Fibroblast of lung (primary cell): Measurements from ENCODE around the gene LPIN1. TPM values are rescaled to one million over a fixed set of nuclear protein-coding genes. Genes with fewer than 3 reads are reported as not detected.

Experiments used
- DNase-seq, 2 donors: peaks; one replicate each; pipeline versions ENCODE4 v3.0.0 to v3.0.0-alpha.2; 2010; ENCODE audit warnings: low read depth in 2 of 2
- H2AFZ ChIP-seq: 2 replicates; pipeline ENCODE4 v1.5.1; 2012; ENCODE audit warnings: low read length, control low read depth, inconsistent platforms
- H3K27ac ChIP-seq: 2 replicates; pipeline ENCODE4 v1.5.1; 2011; ENCODE audit warnings: low read length, control low read depth; ENCODE audit not compliant: insufficient read depth
- H3K27me3 ChIP-seq: 2 replicates; pipeline ENCODE4 v1.5.1; 2011; ENCODE audit warnings: mild to moderate bottlenecking, low read length; ENCODE audit not compliant: control insufficient read depth, insufficient read depth
- H3K36me3 ChIP-seq: 2 replicates; pipeline ENCODE4 v1.5.1; 2011; ENCODE audit warnings: low read length; ENCODE audit not compliant: control insufficient read depth, insufficient read depth
- H3K4me1 ChIP-seq: 2 replicates; pipeline ENCODE4 v1.5.1; 2011; ENCODE audit warnings: low read length; ENCODE audit not compliant: control insufficient read depth, insufficient read depth; ENCODE audit errors: extremely low read depth
- H3K4me2 ChIP-seq: 2 replicates; pipeline ENCODE4 v1.5.1; 2011; ENCODE audit warnings: low read length, control low read depth; ENCODE audit not compliant: insufficient read depth; ENCODE audit errors: extremely low read depth
- H3K4me3 ChIP-seq, 4 experiments: fragments of 200-600 bp in 1 of 4; sonication (generic) in 1 of 4; replicated peaks in 1 of 4; 2 replicates each; pipeline ENCODE4 v1.5.1; 2011 to 2016; ENCODE audit warnings: low read length in 4 of 4, low read depth in 3 of 4, mild to moderate bottlenecking in 3 of 4, control low read depth in 2 of 4, inconsistent platforms in 1 of 4, mixed read lengths in 1 of 4; ENCODE audit not compliant: insufficient read depth in 1 of 4; ENCODE audit errors: control extremely low read depth in 1 of 4
- H3K79me2 ChIP-seq: 2 replicates; pipeline ENCODE4 v1.5.1; 2012; ENCODE audit warnings: mild to moderate bottlenecking, low read length, inconsistent platforms; ENCODE audit not compliant: control insufficient read depth, insufficient read depth
- H3K9ac ChIP-seq: 2 replicates; pipeline ENCODE4 v1.5.1; 2011; ENCODE audit warnings: mild to moderate bottlenecking, low read length, control low read depth; ENCODE audit not compliant: insufficient read depth
- H3K9me3 ChIP-seq: 2 replicates; pipeline ENCODE4 v1.5.1; 2012; ENCODE audit warnings: low read depth, low read length; ENCODE audit not compliant: control insufficient read depth, insufficient read depth
- H4K20me1 ChIP-seq: 2 replicates; pipeline ENCODE4 v1.5.1; 2011; ENCODE audit warnings: low read length; ENCODE audit not compliant: control insufficient read depth, insufficient read depth; ENCODE audit errors: extremely low read depth
- EZH2 ChIP-seq: IDR thresholded peaks from 2 replicates; pipeline ENCODE4 v1.5.1; 2012; ENCODE audit warnings: low read length, control low read depth, mild to moderate bottlenecking; ENCODE audit errors: missing control alignments
- polyA plus RNA-seq, 2 donors: library from polyadenylated mRNA; depleted of rRNA in 1 of 2; stranded (reverse) in 1 of 2; unstranded in 1 of 2; fragments of >200 nt; gene quantifications; 2 replicates each; pipeline ENCODE4 v1.2.1, GENCODE V29; 2011 to 2012; ENCODE audit warnings: missing spikeins in 1 of 2
- total RNA-seq: library from RNA; depleted of rRNA; stranded (reverse); fragments of >200 nt; gene quantifications from 2 replicates; pipeline ENCODE4 v1.2.1, GENCODE V29; 2014
- TF ChIP-seq, protein P1 (sequence below), 2 donors: IDR thresholded peaks in 1 of 2; conservative IDR thresholded peaks in 1 of 2; 1 replicate in 1 of 2; 2 replicates in 1 of 2; pipeline ENCODE4 v1.5.1; 2011 to 2012; ENCODE audit warnings: low read length in 2 of 2, control low read depth in 1 of 2, inconsistent platforms in 1 of 2, low read depth in 1 of 2, mild to moderate bottlenecking in 1 of 2

Gene LPIN1
- total and polyA plus RNA-seq, 2 donors (not counting 1 experiment from before 2014, with no cell fraction given) = 87.8 to 205 TPM

DNA sequence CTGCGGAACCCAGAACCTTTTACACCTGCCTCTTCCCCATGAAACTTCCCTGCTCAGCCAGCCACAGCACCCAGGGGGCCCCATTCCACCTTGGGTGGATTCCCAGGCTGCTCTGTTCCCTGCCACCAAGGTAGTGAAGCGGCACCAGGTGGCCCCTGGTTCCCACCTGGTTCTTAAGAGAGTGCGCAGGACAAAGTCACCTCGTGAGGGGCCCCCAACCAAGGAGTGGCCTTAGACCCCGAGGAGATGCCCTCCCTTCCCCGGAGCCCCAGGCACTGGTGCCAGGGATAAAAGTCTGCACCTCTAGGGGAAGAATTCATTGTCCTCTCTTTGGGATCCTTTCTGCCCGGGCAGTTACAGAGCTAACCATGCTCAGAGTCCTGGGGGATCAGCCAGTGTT lies 3.1 kb upstream of the LPIN1 start:
- Histone ChIP-seq H3K9ac (no peak overlapping the region), H4K20me1 (no peaks in the 10 kb centered on the region), H3K4me2 (no peak overlapping the region), H3K27ac (peak overlapping the region; percentile 48), H3K9me3 (no peaks in the 10 kb centered on the region), H3K4me1 (peaks cover 27% of the 10 kb centered on the region), H3K4me3 (no peak overlapping the region), H2AFZ (no peak overlapping the region), H3K79me2 (peaks cover 18% of the 10 kb centered on the region), H3K36me3 (no peaks in the 10 kb centered on the region), H3K27me3 (no peaks in the 10 kb centered on the region)
- TF ChIP-seq, protein P1, sequence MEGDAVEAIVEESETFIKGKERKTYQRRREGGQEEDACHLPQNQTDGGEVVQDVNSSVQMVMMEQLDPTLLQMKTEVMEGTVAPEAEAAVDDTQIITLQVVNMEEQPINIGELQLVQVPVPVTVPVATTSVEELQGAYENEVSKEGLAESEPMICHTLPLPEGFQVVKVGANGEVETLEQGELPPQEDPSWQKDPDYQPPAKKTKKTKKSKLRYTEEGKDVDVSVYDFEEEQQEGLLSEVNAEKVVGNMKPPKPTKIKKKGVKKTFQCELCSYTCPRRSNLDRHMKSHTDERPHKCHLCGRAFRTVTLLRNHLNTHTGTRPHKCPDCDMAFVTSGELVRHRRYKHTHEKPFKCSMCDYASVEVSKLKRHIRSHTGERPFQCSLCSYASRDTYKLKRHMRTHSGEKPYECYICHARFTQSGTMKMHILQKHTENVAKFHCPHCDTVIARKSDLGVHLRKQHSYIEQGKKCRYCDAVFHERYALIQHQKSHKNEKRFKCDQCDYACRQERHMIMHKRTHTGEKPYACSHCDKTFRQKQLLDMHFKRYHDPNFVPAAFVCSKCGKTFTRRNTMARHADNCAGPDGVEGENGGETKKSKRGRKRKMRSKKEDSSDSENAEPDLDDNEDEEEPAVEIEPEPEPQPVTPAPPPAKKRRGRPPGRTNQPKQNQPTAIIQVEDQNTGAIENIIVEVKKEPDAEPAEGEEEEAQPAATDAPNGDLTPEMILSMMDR (conservative IDR thresholded peaks at IDR 0.05 in 1 of 2, IDR thresholded peaks at IDR 0.05 in 1 of 2; ENCODE audit: low read depth in 1 of 2, low read length in 2 of 2) = no peak
- no peak for TF ChIP-seq EZH2
- DNase-seq = no peak

DNA sequence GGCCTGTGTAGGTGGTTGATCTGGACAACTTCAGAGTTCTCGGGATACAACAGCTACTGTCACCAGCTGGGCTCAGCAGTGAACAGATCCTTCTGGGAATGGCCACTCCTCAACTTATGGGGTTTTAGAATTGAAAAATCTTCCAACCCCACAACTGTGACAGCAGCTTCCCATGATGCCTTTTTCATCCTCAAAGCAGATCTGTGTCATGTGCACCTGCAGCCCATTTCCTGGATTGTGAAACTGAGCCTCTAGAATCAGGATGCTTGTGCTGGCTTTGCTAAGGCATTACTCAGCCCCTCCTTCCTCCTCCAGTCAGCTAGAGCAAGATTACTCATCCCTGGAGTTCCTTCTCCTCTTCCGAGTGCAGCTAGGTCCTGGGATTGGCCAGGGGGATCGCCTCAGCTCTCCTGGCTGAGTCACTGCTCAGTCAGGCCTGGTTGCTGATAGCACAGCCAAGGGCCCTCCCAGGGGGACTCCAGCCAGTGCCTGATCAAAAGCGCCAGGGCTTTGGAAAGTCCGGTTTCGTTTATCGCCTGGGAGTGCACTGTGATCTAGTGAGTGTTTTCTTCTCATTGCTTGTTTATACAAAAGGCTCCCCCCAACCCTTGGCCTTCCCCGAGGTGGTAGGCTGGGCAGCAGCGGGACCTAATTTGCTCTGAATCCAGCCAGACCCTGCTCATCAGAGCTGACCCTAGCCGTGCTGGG lies 2.4 kb upstream of the LPIN1 start:
- Histone ChIP-seq H3K9me3 (no peaks in the 10 kb centered on the region), H4K20me1 (no peaks in the 10 kb centered on the region), H3K27ac (peak overlapping the region; percentile 84), H3K4me3 (peak overlapping the region; percentile 23 to 50 (median 36)), H3K27me3 (no peaks in the 10 kb centered on the region), H3K79me2 (peaks cover 24% of the 10 kb centered on the region), H3K4me1 (peaks cover 28% of the 10 kb centered on the region), H3K36me3 (no peaks in the 10 kb centered on the region), H3K4me2 (peak overlapping the region; percentile 79), H2AFZ (peak overlapping the region; percentile 52), H3K9ac (peak overlapping the region; percentile 20)
- DNase-seq = peak; percentile 100
- no peak for TF ChIP-seq EZH2
- TF ChIP-seq, protein P1 (conservative IDR thresholded peaks at IDR 0.05 in 1 of 2, IDR thresholded peaks at IDR 0.05 in 1 of 2; ENCODE audit: low read depth in 1 of 2, low read length in 2 of 2) = no peak

DNA sequence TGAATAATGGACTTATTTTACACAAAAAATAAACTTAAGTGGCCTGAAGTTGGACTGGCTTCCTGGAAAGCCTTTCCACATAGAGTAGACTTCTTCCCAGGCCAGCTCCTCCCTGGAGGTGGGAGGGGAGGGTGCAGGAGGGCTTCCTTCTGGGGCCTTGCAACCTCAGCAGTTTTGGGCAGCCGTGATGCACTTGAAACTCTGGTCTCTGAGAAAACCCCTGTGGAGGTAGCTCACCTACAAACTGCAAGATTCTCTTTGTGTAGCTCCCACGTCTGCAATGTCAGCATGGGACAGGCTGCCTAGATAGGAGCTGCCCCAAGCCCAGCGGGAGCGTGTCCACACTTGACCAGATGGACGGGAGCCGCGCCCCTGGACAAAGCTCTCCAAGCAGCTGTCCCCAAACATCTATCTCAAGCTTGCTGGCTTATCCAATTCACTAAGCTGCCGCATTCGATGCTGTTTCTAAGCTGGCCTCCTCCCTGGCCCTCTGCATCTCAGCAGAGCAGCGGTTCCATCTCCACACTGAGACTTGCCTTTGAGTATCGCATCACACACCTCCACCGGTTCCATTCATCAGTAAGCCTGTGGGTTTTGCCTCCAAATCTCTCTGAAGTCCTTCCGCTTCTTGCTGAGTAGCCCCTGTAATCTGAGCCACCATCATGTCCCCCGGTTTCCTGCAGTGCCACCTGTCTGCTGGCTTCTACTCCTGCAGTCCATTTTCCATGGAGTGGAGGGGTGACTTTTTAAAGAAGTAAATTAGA lies 1.6 kb upstream of the LPIN1 start:
- Histone ChIP-seq H3K79me2 (peaks cover 32% of the 10 kb centered on the region), H3K4me2 (peak overlapping the region; percentile 79), H3K9me3 (no peaks in the 10 kb centered on the region), H3K27ac (peak overlapping the region; percentile 84), H4K20me1 (no peaks in the 10 kb centered on the region), H3K4me3 (peak overlapping the region; percentile 23 to 50 (median 36)), H2AFZ (peak overlapping the region; percentile 40), H3K9ac (peak overlapping the region; percentile 20), H3K27me3 (no peaks in the 10 kb centered on the region), H3K4me1 (peaks cover 31% of the 10 kb centered on the region), H3K36me3 (no peaks in the 10 kb centered on the region)
- TF ChIP-seq, protein P1 (conservative IDR thresholded peaks at IDR 0.05 in 1 of 2, IDR thresholded peaks at IDR 0.05 in 1 of 2; ENCODE audit: low read depth in 1 of 2, low read length in 2 of 2) = peak; percentile 54 to 59
- TF ChIP-seq EZH2 = no peak
- DNase-seq = peak; percentile 57 to 65
